WTC11 (cell line): ENCODE measurements around the gene RAI1. TPM values are rescaled to one million over a fixed set of nuclear protein-coding genes. Genes with fewer than 3 reads are reported as not detected.

ENCODE experiments used
- ATAC-seq: fragments of 200-7000 bp; cut with Tn5 transposase; 2 replicates; pipeline ENCODE4 v1.10.0; 2021; ENCODE audit warnings: mild to moderate bottlenecking, moderate library complexity
- CTCF ChIA-PET: fragments of 300-600 bp; sonication (Branson Sonifier 250); formaldehyde crosslinking; loops from one replicate; lab custom pipeline; 2021; ENCODE audit warnings: antibody characterized with exemption; lab: Charles Lee
- POLR2A ChIA-PET: fragments of 350-600 bp; sonication (Branson Sonifier 250); formaldehyde crosslinking; loops from one replicate; lab custom pipeline; 2021; ENCODE audit warnings: antibody characterized with exemption; lab: Charles Lee
- DNase-seq: peaks from one replicate; pipeline ENCODE4 v3.0.0; 2021; ENCODE audit warnings: low spot score
- H3K27ac Mint-ChIP-seq: 2 replicates; pipeline ENCODE4 v1.8.0; 2021; ENCODE audit warnings: mixed read lengths
- H3K27me3 Mint-ChIP-seq: 2 replicates; pipeline ENCODE4 v1.8.0; 2021; ENCODE audit warnings: low read depth, mild to moderate bottlenecking, moderate library complexity, mixed read lengths
- H3K36me3 Mint-ChIP-seq: 2 replicates; pipeline ENCODE4 v1.8.0; 2021; ENCODE audit warnings: mixed read lengths
- H3K4me1 Mint-ChIP-seq: 2 replicates; pipeline ENCODE4 v1.8.0; 2022; ENCODE audit warnings: mixed read lengths
- H3K4me3 Mint-ChIP-seq: 2 replicates; pipeline ENCODE4 v1.8.0; 2021; ENCODE audit warnings: mild to moderate bottlenecking, moderate library complexity, mixed read lengths
- H3K9me3 Mint-ChIP-seq: 2 replicates; pipeline ENCODE4 v1.8.0; 2021; ENCODE audit warnings: mixed read lengths
- CREB1 ChIP-seq: sonication (generic); formaldehyde crosslinking; IDR thresholded peaks from 2 replicates; pipeline ENCODE4 v1.8.0; 2023; ENCODE audit warnings: mild to moderate bottlenecking, missing genetic modification reagents
- EMX1 ChIP-seq: fragments of 250-450 bp; sonication (Bioruptor Pico); IDR thresholded peaks from 2 replicates; pipeline ENCODE4 v1.8.0; 2021; ENCODE audit warnings: mild to moderate bottlenecking
- ESRRA ChIP-seq: sonication (generic); formaldehyde crosslinking; IDR thresholded peaks from 2 replicates; pipeline ENCODE4 v1.8.1; 2022; ENCODE audit warnings: mild to moderate bottlenecking, missing genetic modification reagents, borderline replicate concordance
- ETV6 ChIP-seq: sonication (generic); formaldehyde crosslinking; IDR thresholded peaks from 2 replicates; pipeline ENCODE4 v1.8.1; 2022; ENCODE audit warnings: mild to moderate bottlenecking, missing genetic modification reagents
- FOXP1 ChIP-seq: sonication (generic); formaldehyde crosslinking; IDR thresholded peaks from 2 replicates; pipeline ENCODE4 v1.8.0; 2022; ENCODE audit warnings: missing genetic modification reagents, mild to moderate bottlenecking, moderate library complexity, borderline replicate concordance
- GABPB1 ChIP-seq: sonication (generic); formaldehyde crosslinking; IDR thresholded peaks from 2 replicates; pipeline ENCODE4 v1.8.1; 2023; ENCODE audit warnings: mild to moderate bottlenecking, missing genetic modification reagents
- GRHL2 ChIP-seq: fragments of 250-450 bp; sonication (Bioruptor Pico); IDR thresholded peaks from 2 replicates; pipeline ENCODE4 v1.8.0; 2022; ENCODE audit warnings: mild to moderate bottlenecking, moderate library complexity; ENCODE audit not compliant: insufficient replicate concordance, severe bottlenecking
- HMGA2 ChIP-seq: fragments of 250-450 bp; sonication (Bioruptor Pico); IDR thresholded peaks from 2 replicates; pipeline ENCODE4 v1.4.0; 2021; ENCODE audit warnings: mild to moderate bottlenecking, moderate library complexity
- JUN ChIP-seq: sonication (generic); formaldehyde crosslinking; IDR thresholded peaks from 2 replicates; pipeline ENCODE4 v1.8.0; 2023; ENCODE audit warnings: mild to moderate bottlenecking, missing genetic modification reagents
- NFATC4 ChIP-seq: fragments of 250-450 bp; sonication (Bioruptor Pico); IDR thresholded peaks from 2 replicates; pipeline ENCODE4 v1.9.0; 2021; ENCODE audit warnings: mild to moderate bottlenecking
- NFYB ChIP-seq: sonication (generic); formaldehyde crosslinking; conservative IDR thresholded peaks from 2 replicates; pipeline ENCODE4 v1.8.0; 2022; ENCODE audit warnings: low read depth, missing genetic modification reagents
- NR2C2 ChIP-seq: sonication (generic); formaldehyde crosslinking; IDR thresholded peaks from 2 replicates; pipeline ENCODE4 v1.8.0; 2022; ENCODE audit warnings: mild to moderate bottlenecking, missing genetic modification reagents
- NR3C1 ChIP-seq: sonication (generic); formaldehyde crosslinking; conservative IDR thresholded peaks from 2 replicates; pipeline ENCODE4 v1.8.1; 2023; ENCODE audit warnings: low read depth, mild to moderate bottlenecking, missing genetic modification reagents
- RELA ChIP-seq: sonication (generic); formaldehyde crosslinking; IDR thresholded peaks from 2 replicates; pipeline ENCODE4 v1.8.1; 2022; ENCODE audit warnings: missing genetic modification reagents, mild to moderate bottlenecking, borderline replicate concordance
- SMAD3 ChIP-seq: sonication (generic); formaldehyde crosslinking; IDR thresholded peaks from 2 replicates; pipeline ENCODE4 v1.8.0; 2022; ENCODE audit warnings: missing genetic modification reagents, mild to moderate bottlenecking, borderline replicate concordance
- SMAD4 ChIP-seq: sonication (generic); formaldehyde crosslinking; IDR thresholded peaks from 2 replicates; pipeline ENCODE4 v1.8.0; 2022; ENCODE audit warnings: mild to moderate bottlenecking, missing genetic modification reagents
- SP1 ChIP-seq: sonication (generic); formaldehyde crosslinking; conservative IDR thresholded peaks from 2 replicates; pipeline ENCODE4 v1.8.1; 2022; ENCODE audit warnings: missing genetic modification reagents
- TEAD1 ChIP-seq: sonication (generic); formaldehyde crosslinking; IDR thresholded peaks from 2 replicates; pipeline ENCODE4 v1.8.0; 2022; ENCODE audit warnings: mild to moderate bottlenecking, missing genetic modification reagents
- USF2 ChIP-seq: sonication (generic); formaldehyde crosslinking; IDR thresholded peaks from 2 replicates; pipeline ENCODE4 v1.8.1; 2023; ENCODE audit warnings: mild to moderate bottlenecking, missing genetic modification reagents, moderate library complexity
- ZBTB21 ChIP-seq: sonication (generic); formaldehyde crosslinking; IDR thresholded peaks from 2 replicates; pipeline ENCODE4 v1.8.1; 2023; ENCODE audit warnings: mild to moderate bottlenecking, missing genetic modification reagents, borderline replicate concordance
- ZBTB43 ChIP-seq: sonication (generic); formaldehyde crosslinking; IDR thresholded peaks from 2 replicates; pipeline ENCODE4 v1.8.1; 2023; ENCODE audit warnings: mild to moderate bottlenecking, missing genetic modification reagents
- ZNF219 ChIP-seq: sonication (generic); formaldehyde crosslinking; IDR thresholded peaks from 2 replicates; pipeline ENCODE4 v1.8.0; 2023; ENCODE audit warnings: missing genetic modification reagents, mild to moderate bottlenecking, borderline replicate concordance
- ZNF671 ChIP-seq: fragments of 250-450 bp; sonication (Bioruptor Pico); IDR thresholded peaks from 2 replicates; pipeline ENCODE4 v1.8.0; 2021; ENCODE audit warnings: mild to moderate bottlenecking
- total RNA-seq: library from RNA; stranded (reverse); gene quantifications from 3 replicates; pipeline ENCODE4 v1.2.3, GENCODE V29; 2021
- TF ChIP-seq, protein P1 (sequence below): fragments of 200-600 bp; IDR thresholded peaks from 2 replicates; pipeline ENCODE4 v1.8.0; 2022; ENCODE audit warnings: antibody characterized with exemption
- TF ChIP-seq, protein P2 (sequence below): fragments of 250-450 bp; sonication (Bioruptor Pico); IDR thresholded peaks from 2 replicates; pipeline ENCODE4 v1.9.0; 2021; ENCODE audit warnings: moderate library complexity, mild to moderate bottlenecking, inconsistent platforms, borderline replicate concordance
- TF ChIP-seq, protein P3 (sequence below): sonication (generic); formaldehyde crosslinking; IDR thresholded peaks from 2 replicates; pipeline ENCODE4 v1.8.1; 2023; ENCODE audit warnings: mild to moderate bottlenecking, missing genetic modification reagents

The RAI1 gene
- total RNA-seq, 1 experiment from 2014 or later, result 12.7 TPM

DNA sequence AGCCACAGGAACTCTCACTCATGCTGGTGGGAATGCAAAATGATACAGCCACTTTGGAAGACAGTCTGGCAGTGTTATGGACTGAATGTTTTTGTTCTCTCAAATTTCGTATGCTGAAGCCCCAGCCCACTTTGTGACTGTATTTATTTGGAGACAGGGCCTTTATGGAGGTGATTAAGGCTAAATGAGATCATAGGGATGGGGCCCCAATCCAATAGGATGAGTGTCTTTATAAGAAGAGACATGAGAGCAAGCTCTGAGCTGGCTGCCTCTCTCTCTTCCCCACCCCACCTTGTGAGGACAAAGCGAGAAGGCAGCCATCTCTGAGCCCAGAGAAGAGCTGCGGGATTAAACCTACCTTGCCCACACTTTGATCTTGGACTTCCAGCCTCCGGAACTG is 21.9 kb upstream of the RAI1 start:
- ChIA-PET POLR2A (no interaction called here), CTCF (no interaction called here)
- peaks cover 27% of the 10 kb centered on the region for H3K9me3 Mint-ChIP-seq
- H3K27me3 Mint-ChIP-seq, result peaks cover 25% of the 10 kb centered on the region
- ATAC-seq (no peak), DNase-seq (no peak)
- peaks cover 14% of the 10 kb centered on the region for H3K36me3 Mint-ChIP-seq
- TF ChIP-seq SMAD3 (CRISPR knock-in tag), result no peak
- no peak for TF ChIP-seq GABPB1
- TF ChIP-seq FOXP1, result no peak
- no peak for TF ChIP-seq NFATC4
- no peak for TF ChIP-seq NFYB
- no peak for TF ChIP-seq GRHL2 (CRISPR knock-in tag)
- TF ChIP-seq EMX1, result no peak
- no peak for TF ChIP-seq RELA
- no peak for TF ChIP-seq TEAD1 (CRISPR knock-in tag)
- TF ChIP-seq ESRRA (CRISPR knock-in tag), result no peak
- TF ChIP-seq ZBTB21 (CRISPR knock-in tag), result no peak
- TF ChIP-seq USF2 (CRISPR knock-in tag), result no peak
- H3K4me3 Mint-ChIP-seq, result no peak overlapping the region
- peaks cover 8% of the 10 kb centered on the region for H3K4me1 Mint-ChIP-seq
- no peak overlapping the region for H3K27ac Mint-ChIP-seq

GRCh38 chr17:17661134-17661533 is 20.1 kb upstream of the RAI1 start:
- TF ChIP-seq EMX1 (no peak), SMAD4 (no peak), HMGA2 (CRISPR knock-in tag) (no peak), SP1 (no peak), NR3C1 (CRISPR knock-in tag) (no peak), ETV6 (CRISPR knock-in tag) (no peak), NR2C2 (no peak), ZNF219 (CRISPR knock-in tag) (no peak), ZNF671 (CRISPR knock-in tag) (no peak), GABPB1 (no peak), JUN (CRISPR knock-in tag) (no peak), CREB1 (CRISPR knock-in tag) (no peak), ZBTB43 (CRISPR knock-in tag) (no peak)
- TF ChIP-seq, protein P1, sequence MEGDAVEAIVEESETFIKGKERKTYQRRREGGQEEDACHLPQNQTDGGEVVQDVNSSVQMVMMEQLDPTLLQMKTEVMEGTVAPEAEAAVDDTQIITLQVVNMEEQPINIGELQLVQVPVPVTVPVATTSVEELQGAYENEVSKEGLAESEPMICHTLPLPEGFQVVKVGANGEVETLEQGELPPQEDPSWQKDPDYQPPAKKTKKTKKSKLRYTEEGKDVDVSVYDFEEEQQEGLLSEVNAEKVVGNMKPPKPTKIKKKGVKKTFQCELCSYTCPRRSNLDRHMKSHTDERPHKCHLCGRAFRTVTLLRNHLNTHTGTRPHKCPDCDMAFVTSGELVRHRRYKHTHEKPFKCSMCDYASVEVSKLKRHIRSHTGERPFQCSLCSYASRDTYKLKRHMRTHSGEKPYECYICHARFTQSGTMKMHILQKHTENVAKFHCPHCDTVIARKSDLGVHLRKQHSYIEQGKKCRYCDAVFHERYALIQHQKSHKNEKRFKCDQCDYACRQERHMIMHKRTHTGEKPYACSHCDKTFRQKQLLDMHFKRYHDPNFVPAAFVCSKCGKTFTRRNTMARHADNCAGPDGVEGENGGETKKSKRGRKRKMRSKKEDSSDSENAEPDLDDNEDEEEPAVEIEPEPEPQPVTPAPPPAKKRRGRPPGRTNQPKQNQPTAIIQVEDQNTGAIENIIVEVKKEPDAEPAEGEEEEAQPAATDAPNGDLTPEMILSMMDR, result no peak
- TF ChIP-seq, protein P2, sequence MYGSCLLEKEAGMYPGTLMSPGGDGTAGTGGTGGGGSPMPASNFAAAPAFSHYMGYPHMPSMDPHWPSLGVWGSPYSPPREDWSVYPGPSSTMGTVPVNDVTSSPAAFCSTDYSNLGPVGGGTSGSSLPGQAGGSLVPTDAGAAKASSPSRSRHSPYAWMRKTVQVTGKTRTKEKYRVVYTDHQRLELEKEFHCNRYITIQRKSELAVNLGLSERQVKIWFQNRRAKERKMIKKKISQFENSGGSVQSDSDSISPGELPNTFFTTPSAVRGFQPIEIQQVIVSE (CRISPR knock-in tag), result no peak
- TF ChIP-seq, protein P3, sequence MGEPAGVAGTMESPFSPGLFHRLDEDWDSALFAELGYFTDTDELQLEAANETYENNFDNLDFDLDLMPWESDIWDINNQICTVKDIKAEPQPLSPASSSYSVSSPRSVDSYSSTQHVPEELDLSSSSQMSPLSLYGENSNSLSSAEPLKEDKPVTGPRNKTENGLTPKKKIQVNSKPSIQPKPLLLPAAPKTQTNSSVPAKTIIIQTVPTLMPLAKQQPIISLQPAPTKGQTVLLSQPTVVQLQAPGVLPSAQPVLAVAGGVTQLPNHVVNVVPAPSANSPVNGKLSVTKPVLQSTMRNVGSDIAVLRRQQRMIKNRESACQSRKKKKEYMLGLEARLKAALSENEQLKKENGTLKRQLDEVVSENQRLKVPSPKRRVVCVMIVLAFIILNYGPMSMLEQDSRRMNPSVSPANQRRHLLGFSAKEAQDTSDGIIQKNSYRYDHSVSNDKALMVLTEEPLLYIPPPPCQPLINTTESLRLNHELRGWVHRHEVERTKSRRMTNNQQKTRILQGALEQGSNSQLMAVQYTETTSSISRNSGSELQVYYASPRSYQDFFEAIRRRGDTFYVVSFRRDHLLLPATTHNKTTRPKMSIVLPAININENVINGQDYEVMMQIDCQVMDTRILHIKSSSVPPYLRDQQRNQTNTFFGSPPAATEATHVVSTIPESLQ, result no peak
- POLR2A ChIA-PET, result no interaction called here
- Mint-ChIP-seq H3K4me1 (peaks cover 8% of the 10 kb centered on the region), H3K36me3 (peaks cover 14% of the 10 kb centered on the region), H3K4me3 (no peak overlapping the region), H3K27ac (no peak overlapping the region), H3K27me3 (peaks cover 20% of the 10 kb centered on the region), H3K9me3 (peaks cover 27% of the 10 kb centered on the region)
- ATAC-seq (no peak), DNase-seq (no peak)
- CTCF ChIA-PET, result interaction anchor here (1.2 to 1.5 kb wide), 6 partner anchors 12 to 165 kb away, joined by 3 to 7 read pairs (median 5); partner anchors contain the start of gene RASD1
